Progenitor cell of endocrine pancreas (in vitro differentiated cells): Measurements from ENCODE around the gene RAB27A. TPM values are rescaled to one million over a fixed set of nuclear protein-coding genes. Genes with fewer than 3 reads are reported as not detected.

Experiments used
- DNase-seq: peaks from one replicate; pipeline ENCODE4 v3.0.0; 2021; ENCODE audit warnings: low spot score; ENCODE audit not compliant: unreplicated experiment
- H3K27ac Mint-ChIP-seq: 2 replicates; pipeline ENCODE4 v1.8.0; 2021; ENCODE audit warnings: mild to moderate bottlenecking, moderate library complexity, mixed read lengths
- H3K27me3 Mint-ChIP-seq: 2 replicates; pipeline ENCODE4 v1.8.0; 2021; ENCODE audit warnings: mixed read lengths
- H3K36me3 Mint-ChIP-seq: 2 replicates; pipeline ENCODE4 v1.8.0; 2022; ENCODE audit warnings: mixed read lengths; ENCODE audit not compliant: insufficient read depth
- H3K4me1 Mint-ChIP-seq: 2 replicates; pipeline ENCODE4 v1.8.0; 2021; ENCODE audit warnings: low read depth, mixed read lengths
- H3K4me3 Mint-ChIP-seq: 2 replicates; pipeline ENCODE4 v1.8.0; 2021; ENCODE audit warnings: low read depth, mild to moderate bottlenecking, moderate library complexity, mixed read lengths
- H3K9me3 Mint-ChIP-seq: 2 replicates; pipeline ENCODE4 v1.8.0; 2021; ENCODE audit warnings: low read depth, mixed read lengths
- CTCF ChIP-seq: fragments of 200-600 bp; sonication (generic); IDR thresholded peaks from one replicate; pipeline ENCODE4 v1.5.0; 2021; ENCODE audit warnings: antibody characterized with exemption, mild to moderate bottlenecking; ENCODE audit not compliant: unreplicated experiment
- total RNA-seq: library from RNA; stranded (reverse); gene quantifications from 2 replicates; pipeline ENCODE4 v1.2.1, GENCODE V29; 2021

Gene RAB27A
- total RNA-seq, 1 donor from 2014 or later, result 14.5 TPM

DNA sequence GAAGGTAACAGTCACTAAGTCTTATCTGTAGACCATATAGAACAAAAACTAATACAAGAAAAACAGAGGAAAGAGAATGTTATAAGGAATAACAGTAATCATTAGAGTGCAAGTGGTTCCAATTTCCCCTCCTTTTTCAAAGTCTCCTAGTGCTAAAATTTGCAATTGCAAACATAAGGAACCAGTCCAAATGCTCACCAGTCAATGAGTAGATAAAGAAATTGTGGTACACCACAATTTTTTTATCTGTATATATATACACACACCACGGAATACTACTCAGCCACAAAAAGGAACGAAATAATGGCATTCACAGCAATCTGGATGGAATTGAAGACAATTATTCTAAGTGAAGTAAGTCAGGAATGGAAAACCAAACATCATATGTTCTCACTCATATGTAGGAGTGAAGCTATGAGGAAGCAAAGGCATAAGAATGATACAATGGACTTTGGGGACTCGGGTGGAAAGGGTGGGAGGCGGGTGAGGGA is 54.0 kb downstream of the RAB27A start:
- no peaks in the 10 kb centered on the region for H3K27me3 Mint-ChIP-seq
- no peak for TF ChIP-seq CTCF
- H3K36me3 Mint-ChIP-seq, result no peaks in the 10 kb centered on the region
- no peak overlapping the region for H3K27ac Mint-ChIP-seq
- H3K4me1 Mint-ChIP-seq, result peaks cover 10% of the 10 kb centered on the region
- no peaks in the 10 kb centered on the region for H3K9me3 Mint-ChIP-seq
- no peak overlapping the region for H3K4me3 Mint-ChIP-seq
- no peak for DNase-seq

DNA sequence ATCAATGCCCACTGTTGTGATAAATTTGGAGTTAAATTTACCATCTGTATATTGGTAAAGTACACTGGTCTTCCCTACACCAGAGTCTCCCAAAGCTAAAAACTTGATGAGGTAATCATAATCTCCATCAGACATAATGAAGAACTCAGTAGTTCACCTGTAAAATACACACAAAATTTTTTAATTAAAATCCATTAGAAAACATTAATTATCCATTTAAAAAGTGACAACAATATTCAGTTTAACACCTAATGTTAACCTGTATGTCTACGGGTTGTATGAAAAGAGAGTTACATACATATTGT is 54.9 kb downstream of the RAB27A start:
- DNase-seq, result no peak
- Mint-ChIP-seq H3K4me1 (peaks cover 10% of the 10 kb centered on the region), H3K9me3 (no peaks in the 10 kb centered on the region), H3K36me3 (no peaks in the 10 kb centered on the region), H3K27ac (no peak overlapping the region), H3K27me3 (no peaks in the 10 kb centered on the region), H3K4me3 (no peak overlapping the region)
- no peak for TF ChIP-seq CTCF

- Mint-ChIP-seq H3K27ac (no peak overlapping the region), H3K4me1 (peaks cover 10% of the 10 kb centered on the region), H3K4me3 (no peak overlapping the region), H3K36me3 (no peaks in the 10 kb centered on the region), H3K27me3 (no peaks in the 10 kb centered on the region), H3K9me3 (no peaks in the 10 kb centered on the region)
- TF ChIP-seq CTCF, result no peak
- DNase-seq, result no peak
Measured at GRCh38 chr15:55234104-55234799, 55.4 kb downstream of the RAB27A start.

DNA sequence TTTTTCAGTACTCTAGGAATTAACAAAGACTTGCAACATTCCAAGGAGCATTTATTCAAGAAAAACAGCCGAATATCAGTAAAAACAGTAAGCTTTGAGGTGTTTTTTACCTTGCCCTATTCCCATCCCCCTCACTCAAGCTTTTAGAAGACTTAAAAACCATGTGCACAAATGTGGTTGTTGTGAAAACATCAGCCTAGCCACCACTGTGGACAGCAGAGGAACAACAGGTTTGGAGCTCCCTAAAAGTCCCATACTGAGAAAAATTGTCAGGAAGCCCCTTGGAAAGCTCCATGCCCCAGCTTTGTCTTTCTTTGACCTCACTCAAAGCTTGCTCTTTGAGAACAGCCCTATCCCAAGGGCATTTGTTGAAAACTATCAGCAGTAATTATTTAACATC is 58.2 kb downstream of the RAB27A start:
- no peaks in the 10 kb centered on the region for H3K36me3 Mint-ChIP-seq
- no peak for TF ChIP-seq CTCF
- no peak overlapping the region for H3K4me3 Mint-ChIP-seq
- peaks cover 10% of the 10 kb centered on the region for H3K4me1 Mint-ChIP-seq
- H3K9me3 Mint-ChIP-seq, result no peaks in the 10 kb centered on the region
- no peak overlapping the region for H3K27ac Mint-ChIP-seq
- DNase-seq, result no peak
- H3K27me3 Mint-ChIP-seq, result no peaks in the 10 kb centered on the region

DNA sequence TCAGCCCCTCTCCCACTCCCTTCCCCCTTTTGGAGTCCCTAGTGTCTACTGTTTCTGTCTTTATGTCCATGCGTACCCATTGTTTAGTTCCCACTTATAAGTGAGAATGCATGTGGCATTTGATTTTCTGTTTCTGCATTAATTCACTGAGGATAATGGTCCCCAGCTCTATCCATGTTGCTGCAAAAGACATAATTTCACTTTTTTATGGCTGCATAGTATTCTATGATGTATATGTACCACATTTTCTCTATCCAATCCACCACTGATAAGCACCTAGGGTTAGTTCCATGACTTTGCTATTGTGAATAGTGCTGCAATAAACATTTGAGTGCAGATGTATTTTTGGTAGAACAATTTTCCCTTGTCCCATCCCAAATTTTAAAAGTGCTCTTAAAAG is 58.7 kb downstream of the RAB27A start:
- no peaks in the 10 kb centered on the region for H3K36me3 Mint-ChIP-seq
- H3K4me3 Mint-ChIP-seq, result no peak overlapping the region
- H3K27me3 Mint-ChIP-seq, result no peaks in the 10 kb centered on the region
- peaks cover 10% of the 10 kb centered on the region for H3K4me1 Mint-ChIP-seq
- no peak overlapping the region for H3K27ac Mint-ChIP-seq
- no peaks in the 10 kb centered on the region for H3K9me3 Mint-ChIP-seq
- no peak for TF ChIP-seq CTCF
- DNase-seq, result no peak
